ENCODE measurements around the gene TNS3. TPM values are rescaled to one million over a fixed set of nuclear protein-coding genes. Genes with fewer than 3 reads are reported as not detected.

TNS3 gene
- total and polyA plus RNA-seq, 2 of the 13 experiments (the other 11 are each of a cell fraction or from before 2014, with no cell fraction given) = 52.9 to 55.7 TPM

DNA sequence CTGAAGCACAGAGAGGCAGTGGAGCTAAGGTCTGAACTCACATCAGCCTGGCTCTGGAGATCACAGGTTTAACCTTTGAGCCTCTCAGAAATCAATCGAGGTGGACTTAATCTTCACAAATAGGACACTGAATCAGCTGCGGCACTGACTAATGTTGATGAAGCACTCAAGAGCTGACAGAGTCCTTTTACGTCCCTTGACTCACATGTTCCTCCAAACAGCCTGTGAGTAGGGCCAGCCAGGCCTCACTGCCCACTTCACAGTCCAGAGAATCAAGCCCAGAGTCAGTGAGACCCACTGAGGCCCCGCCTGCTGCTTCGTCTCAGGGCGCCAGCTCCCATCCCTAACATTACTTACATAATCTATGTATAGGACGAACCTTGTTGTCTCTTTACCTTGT, 63.1 kb downstream of the TNS3 start (continued):
- TF ChIP-seq, protein P1, sequence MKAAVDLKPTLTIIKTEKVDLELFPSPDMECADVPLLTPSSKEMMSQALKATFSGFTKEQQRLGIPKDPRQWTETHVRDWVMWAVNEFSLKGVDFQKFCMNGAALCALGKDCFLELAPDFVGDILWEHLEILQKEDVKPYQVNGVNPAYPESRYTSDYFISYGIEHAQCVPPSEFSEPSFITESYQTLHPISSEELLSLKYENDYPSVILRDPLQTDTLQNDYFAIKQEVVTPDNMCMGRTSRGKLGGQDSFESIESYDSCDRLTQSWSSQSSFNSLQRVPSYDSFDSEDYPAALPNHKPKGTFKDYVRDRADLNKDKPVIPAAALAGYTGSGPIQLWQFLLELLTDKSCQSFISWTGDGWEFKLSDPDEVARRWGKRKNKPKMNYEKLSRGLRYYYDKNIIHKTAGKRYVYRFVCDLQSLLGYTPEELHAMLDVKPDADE (CRISPR knock-in tag; IDR thresholded peaks at IDR 0.05) = no peak
- TF ChIP-seq PCBP1 (IDR thresholded peaks at IDR 0.05; ENCODE audit: borderline replicate concordance, low read depth, low read length) (no peak), KLF6 (CRISPR knock-in tag; IDR thresholded peaks at IDR 0.05) (no peak), ZNF746 (CRISPR knock-in tag; IDR thresholded peaks at IDR 0.05) (no peak), ATF7-NPFF (CRISPR knock-in tag; IDR thresholded peaks at IDR 0.05; ENCODE audit: low read depth) (no peak), JUN (CRISPR knock-in tag; IDR thresholded peaks at IDR 0.05) (0 out of 2 replicates have a peak, but pooled peaks have one; percentile 23), ZBTB38 (CRISPR knock-in tag; IDR thresholded peaks at IDR 0.05) (peak; percentile 35; the same call in 1 of the 2 replicates), NR2F1 (CRISPR knock-in tag; IDR thresholded peaks at IDR 0.05) (peak in 1 of 2 experiments; percentile 56; a peak in 2 of 4 replicates), MIER2 (CRISPR knock-in tag; IDR thresholded peaks at IDR 0.05) (no peak), FOXA3 (CRISPR knock-in tag; IDR thresholded peaks at IDR 0.05) (peak; percentile 32; the same call in 1 of the 2 replicates), CCDC6 (CRISPR knock-in tag; IDR thresholded peaks at IDR 0.05) (no peak), MAFK (conservative IDR thresholded peaks at IDR 0.05 in 1 of 2, IDR thresholded peaks at IDR 0.05 in 1 of 2; ENCODE audit: low read length in 2 of 2) (peak in 1 of 2 experiments; percentile 63; a peak in 2 of 4 replicates), HOXA3 (CRISPR knock-in tag; IDR thresholded peaks at IDR 0.05) (peak; percentile 31; the same call in 1 of the 2 replicates), FOXP1 (IDR thresholded peaks at IDR 0.05) (no peak), FOXP1 (CRISPR knock-in tag; IDR thresholded peaks at IDR 0.05) (0 out of 2 replicates have a peak, but pooled peaks have one; percentile 22), PHF21A (CRISPR knock-in tag; IDR thresholded peaks at IDR 0.05) (peak; percentile 40; the same call in 1 of the 2 replicates), MED1 (CRISPR knock-in tag; IDR thresholded peaks at IDR 0.05) (peak; percentile 45; the same call in 1 of the 2 replicates)
- TF ChIP-seq, protein P2, sequence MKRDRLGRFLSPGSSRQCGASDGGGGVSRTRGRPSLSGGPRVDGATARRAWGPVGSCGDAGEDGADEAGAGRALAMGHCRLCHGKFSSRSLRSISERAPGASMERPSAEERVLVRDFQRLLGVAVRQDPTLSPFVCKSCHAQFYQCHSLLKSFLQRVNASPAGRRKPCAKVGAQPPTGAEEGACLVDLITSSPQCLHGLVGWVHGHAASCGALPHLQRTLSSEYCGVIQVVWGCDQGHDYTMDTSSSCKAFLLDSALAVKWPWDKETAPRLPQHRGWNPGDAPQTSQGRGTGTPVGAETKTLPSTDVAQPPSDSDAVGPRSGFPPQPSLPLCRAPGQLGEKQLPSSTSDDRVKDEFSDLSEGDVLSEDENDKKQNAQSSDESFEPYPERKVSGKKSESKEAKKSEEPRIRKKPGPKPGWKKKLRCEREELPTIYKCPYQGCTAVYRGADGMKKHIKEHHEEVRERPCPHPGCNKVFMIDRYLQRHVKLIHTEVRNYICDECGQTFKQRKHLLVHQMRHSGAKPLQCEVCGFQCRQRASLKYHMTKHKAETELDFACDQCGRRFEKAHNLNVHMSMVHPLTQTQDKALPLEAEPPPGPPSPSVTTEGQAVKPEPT (CRISPR knock-in tag; IDR thresholded peaks at IDR 0.05; ENCODE audit: low read depth) = no peak
- TF ChIP-seq, protein P3, sequence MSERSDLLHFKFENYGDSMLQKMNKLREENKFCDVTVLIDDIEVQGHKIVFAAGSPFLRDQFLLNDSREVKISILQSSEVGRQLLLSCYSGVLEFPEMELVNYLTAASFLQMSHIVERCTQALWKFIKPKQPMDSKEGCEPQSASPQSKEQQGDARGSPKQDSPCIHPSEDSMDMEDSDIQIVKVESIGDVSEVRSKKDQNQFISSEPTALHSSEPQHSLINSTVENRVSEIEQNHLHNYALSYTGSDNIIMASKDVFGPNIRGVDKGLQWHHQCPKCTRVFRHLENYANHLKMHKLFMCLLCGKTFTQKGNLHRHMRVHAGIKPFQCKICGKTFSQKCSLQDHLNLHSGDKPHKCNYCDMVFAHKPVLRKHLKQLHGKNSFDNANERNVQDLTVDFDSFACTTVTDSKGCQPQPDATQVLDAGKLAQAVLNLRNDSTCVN (CRISPR knock-in tag; IDR thresholded peaks at IDR 0.05; ENCODE audit: borderline replicate concordance) = no peak
- TF ChIP-seq, protein P4, sequence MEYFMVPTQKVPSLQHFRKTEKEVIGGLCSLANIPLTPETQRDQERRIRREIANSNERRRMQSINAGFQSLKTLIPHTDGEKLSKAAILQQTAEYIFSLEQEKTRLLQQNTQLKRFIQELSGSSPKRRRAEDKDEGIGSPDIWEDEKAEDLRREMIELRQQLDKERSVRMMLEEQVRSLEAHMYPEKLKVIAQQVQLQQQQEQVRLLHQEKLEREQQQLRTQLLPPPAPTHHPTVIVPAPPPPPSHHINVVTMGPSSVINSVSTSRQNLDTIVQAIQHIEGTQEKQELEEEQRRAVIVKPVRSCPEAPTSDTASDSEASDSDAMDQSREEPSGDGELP (IDR thresholded peaks at IDR 0.05; ENCODE audit: borderline replicate concordance, low read depth) = peak; percentile 88
- TF ChIP-seq, protein P5, sequence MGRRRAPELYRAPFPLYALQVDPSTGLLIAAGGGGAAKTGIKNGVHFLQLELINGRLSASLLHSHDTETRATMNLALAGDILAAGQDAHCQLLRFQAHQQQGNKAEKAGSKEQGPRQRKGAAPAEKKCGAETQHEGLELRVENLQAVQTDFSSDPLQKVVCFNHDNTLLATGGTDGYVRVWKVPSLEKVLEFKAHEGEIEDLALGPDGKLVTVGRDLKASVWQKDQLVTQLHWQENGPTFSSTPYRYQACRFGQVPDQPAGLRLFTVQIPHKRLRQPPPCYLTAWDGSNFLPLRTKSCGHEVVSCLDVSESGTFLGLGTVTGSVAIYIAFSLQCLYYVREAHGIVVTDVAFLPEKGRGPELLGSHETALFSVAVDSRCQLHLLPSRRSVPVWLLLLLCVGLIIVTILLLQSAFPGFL (CRISPR knock-in tag; IDR thresholded peaks at IDR 0.05) = no peak
- TF ChIP-seq, protein P6, sequence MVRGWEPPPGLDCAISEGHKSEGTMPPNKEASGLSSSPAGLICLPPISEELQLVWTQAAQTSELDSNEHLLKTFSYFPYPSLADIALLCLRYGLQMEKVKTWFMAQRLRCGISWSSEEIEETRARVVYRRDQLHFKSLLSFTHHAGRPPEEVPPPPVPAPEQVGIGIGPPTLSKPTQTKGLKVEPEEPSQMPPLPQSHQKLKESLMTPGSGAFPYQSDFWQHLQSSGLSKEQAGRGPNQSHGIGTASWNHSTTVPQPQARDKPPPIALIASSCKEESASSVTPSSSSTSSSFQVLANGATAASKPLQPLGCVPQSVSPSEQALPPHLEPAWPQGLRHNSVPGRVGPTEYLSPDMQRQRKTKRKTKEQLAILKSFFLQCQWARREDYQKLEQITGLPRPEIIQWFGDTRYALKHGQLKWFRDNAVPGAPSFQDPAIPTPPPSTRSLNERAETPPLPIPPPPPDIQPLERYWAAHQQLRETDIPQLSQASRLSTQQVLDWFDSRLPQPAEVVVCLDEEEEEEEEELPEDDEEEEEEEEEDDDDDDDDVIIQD (CRISPR knock-in tag; IDR thresholded peaks at IDR 0.05; ENCODE audit: low read depth) = no peak

Data from HepG2 (cell line).